Stimulated activated CD8-positive, alpha-beta memory T cell treated with anti-CD3 and anti-CD28 coated beads, Interleukin-15, amount 100 ng/mL, for 1 hour (primary cell): ENCODE data around the gene NDUFA8.
"Not testable (repeated sequence)": the region's sequence is repeated elsewhere in the genome, so short reads cannot be mapped to it uniquely, and the experiment has no call there.

Source experiments
- DNase-seq: peaks from one replicate; pipeline ENCODE4 v3.0.0-alpha.2; 2020; ENCODE audit warnings: low read depth

Gene NDUFA8

DNA sequence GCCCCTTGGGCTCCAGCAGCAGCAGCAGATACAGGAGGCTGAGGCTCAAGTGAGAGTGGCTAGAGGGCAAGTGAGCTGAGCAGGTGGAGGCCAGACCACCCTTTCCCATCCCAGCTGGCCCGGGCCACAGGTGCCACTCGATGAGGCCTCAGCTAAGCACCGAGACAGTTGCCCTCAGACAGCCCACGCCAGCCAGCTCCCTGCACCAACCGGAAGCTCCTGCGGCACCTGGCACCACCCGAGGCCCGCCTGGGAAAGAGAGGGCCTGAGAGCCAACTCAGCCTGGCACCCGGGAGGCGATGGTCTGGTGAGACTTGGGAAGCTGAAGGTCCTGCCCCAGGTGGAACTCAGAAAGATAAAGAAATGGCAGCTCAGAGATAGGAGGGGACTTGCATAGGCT, 38.2 kb downstream of the NDUFA8 start:
- DNase-seq, result no peak

DNA sequence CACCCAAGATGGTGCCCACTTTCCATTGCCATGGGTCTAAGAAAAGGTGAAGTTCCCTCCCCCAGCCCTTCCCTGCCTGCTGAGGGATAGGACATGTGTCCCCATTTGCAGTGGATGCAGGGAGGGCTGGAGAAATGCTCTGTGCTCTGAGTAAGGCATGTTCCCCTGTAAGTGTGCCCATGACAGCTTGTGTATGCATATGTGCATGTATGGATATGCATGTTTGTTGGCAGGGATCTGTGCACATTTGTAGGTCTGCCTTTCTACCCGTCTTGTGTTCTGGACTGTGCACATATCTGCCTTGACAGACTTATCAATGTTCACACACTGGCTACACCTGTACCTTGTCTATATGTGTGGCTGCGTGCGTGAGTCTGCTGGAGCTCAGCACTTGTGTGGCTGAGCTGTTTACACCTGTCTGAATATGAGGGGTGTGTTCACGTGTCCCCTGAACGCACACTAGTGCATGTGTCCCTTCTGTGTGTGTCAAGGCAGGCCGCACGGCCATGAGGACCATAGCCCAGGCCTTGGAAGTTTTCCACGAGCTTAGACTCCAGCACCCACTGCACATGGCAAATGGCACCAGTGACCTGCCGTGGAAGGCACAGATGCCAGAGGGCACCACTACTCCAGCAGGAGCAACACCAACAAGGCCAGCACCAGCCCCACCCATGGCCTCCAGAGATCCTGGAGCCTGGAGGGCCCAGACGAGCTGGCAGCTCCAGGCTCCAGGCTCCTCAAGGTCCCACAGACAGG, 39.1 kb downstream of the NDUFA8 start:
- no peak for DNase-seq

DNA sequence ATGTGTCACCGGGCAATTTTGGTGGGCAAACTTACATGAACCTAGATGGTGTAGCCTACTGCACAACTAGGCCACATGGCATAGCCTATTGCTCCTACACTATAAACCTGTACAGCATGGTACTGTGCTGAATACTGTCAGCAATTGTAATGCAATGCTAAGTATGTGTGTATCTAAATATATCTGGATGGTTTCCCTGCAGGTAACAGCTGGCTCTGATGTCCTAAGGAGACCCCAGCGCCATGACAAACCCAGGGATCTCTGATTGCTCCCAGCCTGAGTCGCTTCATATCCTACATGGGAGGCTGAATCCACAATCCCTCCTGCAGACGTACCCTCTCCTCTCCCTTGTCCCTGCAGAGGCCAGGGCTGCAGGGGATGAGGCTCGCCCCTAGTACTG, 39.9 kb downstream of the NDUFA8 start:
- DNase-seq, result no peak

GRCh38 chr9:122119166-122119521, 40.4 kb downstream of the NDUFA8 start:
- no peak for DNase-seq

DNA sequence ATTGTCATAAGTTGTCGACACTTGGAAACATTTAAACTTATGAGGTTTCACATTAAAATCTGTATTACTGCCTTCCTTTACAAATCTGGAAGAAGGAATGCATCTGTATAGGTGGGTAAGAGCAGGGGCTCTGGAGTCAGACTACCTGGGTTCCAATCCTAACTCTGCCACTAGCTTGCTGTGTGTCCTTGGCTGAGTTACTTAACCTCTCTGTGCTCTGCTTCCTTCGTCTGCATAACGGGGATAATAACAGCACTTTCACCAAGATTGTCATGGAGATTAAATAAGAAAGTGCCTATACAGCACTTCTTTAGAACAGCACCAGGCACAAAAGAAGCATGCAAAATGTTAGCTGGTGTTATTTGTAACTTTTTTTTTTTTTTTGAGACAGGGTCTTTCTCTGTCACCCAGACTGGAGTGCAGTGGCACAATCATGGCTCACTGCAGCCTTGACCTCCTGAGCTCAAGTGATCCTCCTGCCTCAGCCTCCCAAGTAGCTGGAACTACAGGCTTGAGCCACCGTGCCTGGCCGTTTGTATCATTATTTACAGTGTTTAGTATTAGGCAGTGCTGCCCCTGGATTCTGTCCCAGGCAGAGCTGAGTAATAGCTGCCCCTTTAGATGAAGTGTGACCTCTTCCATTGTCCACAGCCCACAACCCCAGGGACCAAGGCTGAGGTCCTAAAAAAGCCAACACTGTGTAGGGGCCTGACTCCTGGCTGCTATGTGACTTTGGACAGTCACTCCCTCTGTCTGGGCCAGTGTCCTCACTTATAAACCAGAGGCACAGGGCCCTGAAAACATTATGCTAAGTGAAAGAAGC, 41.0 kb downstream of the NDUFA8 start:
- no peak for DNase-seq

DNA sequence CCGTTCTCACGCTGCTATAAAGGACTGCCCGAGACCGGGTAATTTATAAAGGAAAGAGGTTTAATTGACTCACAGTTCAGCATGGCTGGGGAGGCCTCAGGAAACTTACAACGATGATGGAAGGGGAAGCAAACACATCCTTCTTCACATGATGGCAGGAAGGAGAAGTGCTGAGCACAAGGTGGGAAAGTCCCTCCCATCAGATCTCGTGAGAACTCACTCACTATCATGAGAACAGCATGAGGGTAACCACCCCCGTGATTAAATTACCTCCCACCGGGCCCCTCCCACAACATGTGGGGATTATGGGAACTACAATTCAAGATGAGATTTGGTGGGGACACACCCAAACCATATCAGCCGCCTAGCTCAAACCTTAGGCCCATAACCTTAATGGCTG, 42.3 kb downstream of the NDUFA8 start:
- not testable (repeated sequence) for DNase-seq

GRCh38 chr9:122116448-122117173, 43.0 kb downstream of the NDUFA8 start:
- no peak for DNase-seq

GRCh38 chr9:122116040-122116439, 43.5 kb downstream of the NDUFA8 start:
- DNase-seq, result no peak

- no peak for DNase-seq
Observed at GRCh38 chr9:122115176-122116035, 44.2 kb downstream of the NDUFA8 start.

DNA sequence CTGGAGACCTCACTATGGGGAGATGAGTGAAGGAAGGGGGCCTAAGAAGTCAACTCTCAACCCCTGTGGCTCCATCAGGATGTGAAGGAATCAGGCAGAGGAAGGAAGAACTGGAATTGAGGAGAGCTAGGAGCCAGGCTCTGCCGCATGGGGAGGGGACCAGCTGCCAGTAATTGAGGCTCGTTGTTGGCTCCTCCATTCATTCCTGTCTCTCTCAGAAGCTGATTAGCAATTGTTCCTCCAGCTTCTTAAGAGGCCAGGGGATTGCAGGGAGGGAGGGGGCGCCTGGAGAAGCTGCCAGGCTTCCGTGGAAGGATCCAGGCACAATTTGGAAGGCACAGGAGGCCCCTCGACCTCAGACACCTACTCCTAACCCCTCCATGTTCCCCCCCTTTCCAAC, 46.0 kb downstream of the NDUFA8 start:
- no peak for DNase-seq

- no peak for DNase-seq
Observed at GRCh38 chr9:122112238-122112637, 47.3 kb downstream of the NDUFA8 start.

DNA sequence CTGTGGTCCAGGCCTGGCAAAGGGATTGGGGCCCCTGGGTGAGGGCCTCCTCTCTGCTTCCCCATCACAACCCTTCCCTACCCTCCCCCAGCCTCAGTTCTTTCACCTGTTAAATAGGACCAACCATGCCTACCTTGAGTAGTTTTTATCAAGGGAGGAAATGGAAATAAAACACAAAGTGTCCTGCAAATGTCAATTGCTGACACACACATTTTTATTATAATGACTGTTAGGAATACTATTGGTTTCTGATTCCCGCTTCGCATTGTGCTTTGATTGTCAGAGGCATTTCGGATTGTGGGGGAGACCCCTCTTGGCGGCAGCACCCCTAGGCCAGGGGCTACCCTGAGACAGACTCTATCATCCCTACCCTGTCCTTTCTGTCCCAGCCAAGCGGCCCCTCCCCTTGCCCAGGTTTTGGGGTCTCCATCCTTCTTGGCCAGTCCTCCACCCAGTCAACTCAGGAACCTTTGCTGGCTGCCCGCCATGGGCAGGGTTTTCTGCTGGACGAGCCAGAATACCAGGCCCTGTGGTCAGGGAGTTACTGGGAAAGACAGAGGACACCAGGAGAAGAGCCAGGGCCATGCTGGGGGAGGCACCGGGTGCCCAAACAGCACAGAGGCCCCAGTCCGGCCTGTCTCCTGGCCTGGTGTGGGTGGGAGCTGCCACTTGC, 48.0 kb downstream of the NDUFA8 start:
- no peak for DNase-seq

DNA sequence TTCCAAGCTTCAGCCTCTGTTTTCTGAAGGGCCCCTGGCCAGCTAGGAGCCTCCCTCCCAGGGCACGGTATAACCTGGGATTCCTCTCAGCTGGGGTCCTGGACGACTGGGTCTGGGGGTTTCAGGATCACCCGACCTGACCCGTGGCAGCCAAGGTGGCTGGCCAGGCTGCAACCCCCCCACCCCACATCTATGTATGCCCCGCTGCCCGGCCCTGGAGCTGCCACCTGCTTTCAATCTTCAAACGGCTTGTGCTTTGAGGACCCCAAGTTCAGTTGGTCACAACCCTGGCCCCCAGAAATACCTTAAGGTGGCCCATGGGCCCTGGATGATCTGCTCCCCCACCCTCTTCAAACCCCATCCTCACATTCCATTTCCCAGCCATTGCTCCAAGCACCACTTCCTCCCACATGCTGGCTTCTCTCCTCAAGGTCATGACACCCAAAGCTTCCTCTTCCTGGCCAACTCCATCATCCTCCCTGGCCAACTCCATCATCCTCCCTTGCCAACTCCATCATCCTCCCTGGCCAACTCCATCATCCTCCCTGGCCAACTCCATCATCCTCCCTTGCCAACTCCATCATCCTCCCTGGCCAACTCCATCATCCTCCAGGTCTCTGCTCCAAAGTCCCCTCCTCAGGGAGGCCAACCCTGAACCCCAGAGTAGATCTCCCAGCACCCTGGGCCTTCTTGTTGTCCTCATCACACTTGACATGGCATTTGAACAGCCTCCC, 49.3 kb downstream of the NDUFA8 start:
- DNase-seq, result no peak

GRCh38 chr9:122109035-122109813, 50.4 kb downstream of the NDUFA8 start:
- DNase-seq, result no peak

GRCh38 chr9:122107291-122107805, 52.2 kb downstream of the NDUFA8 start:
- DNase-seq, result no peak

GRCh38 chr9:122106576-122106975, 53.0 kb downstream of the NDUFA8 start:
- DNase-seq, result no peak

DNA sequence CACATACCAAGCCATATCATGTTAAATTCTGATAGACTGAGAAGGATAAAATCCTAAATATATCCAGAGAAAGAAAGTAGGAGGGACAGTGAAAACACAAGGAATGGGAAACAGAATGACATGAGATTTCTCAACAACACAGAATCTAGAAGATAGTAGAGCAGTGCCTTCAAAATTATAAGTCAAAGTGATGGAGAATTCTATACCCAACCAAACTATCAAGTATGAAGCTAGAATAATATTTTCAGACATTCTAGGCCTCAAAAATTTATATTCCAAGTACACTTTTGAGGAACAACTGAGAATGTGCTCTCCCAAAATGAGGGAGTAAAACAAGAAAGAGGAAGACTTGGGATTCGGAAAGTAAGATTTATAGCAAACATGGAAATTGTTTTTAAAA, 55.6 kb downstream of the NDUFA8 start:
- DNase-seq, result no peak

GRCh38 chr9:122102156-122102555, 57.4 kb downstream of the NDUFA8 start:
- DNase-seq, result no peak

DNA sequence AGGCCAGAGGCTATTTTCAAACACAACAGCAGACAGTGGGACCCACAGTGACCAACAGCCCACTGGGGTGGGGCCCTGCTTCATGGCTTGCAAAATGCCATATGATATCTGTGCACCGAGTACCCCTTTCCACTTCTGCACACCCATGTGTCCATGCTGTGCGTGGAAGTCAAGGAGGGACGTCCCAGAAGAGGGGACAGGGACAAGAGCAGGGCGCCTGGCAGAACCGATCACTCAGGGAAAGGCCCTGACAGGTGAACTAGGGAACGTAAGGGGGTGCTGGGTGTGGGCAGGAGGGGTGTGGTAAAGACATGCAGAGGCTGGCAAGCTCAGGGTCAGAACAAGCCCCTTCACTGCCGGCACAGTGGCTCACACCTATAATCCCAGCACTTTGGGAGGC, 58.8 kb downstream of the NDUFA8 start:
- no peak for DNase-seq
